HG03095 (cell line): ENCODE measurements around the gene RRP12.
"Not testable (repeated sequence)": the region's sequence is repeated elsewhere in the genome, so short reads cannot be mapped to it uniquely, and the experiment has no call there.

Source experiments
- ATAC-seq: cut with Tn5 transposase; IDR thresholded peaks from one replicate; pipeline ENCODE4 v1.9.1; 2021; ENCODE audit warnings: moderate library complexity; ENCODE audit not compliant: unreplicated experiment

The RRP12 gene

DNA sequence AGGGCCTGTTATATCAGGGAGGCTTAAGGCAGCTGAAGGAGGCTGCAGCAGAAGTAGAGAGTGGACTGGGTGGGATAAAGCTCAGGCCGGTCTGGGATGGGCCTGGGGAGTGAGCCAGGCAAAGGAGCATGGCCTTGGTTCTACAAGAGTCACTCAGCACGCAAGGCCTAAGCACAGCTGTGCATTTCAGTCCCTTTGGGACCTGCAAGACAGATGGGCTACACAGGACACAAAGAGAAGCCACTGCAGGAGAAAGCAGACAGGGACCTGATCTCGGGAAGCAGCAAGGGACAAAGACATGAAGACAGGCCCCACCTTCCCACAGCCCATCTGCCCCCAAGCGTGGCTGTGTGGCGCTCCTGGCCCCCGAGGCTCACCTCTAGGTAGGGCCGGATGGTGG, 29.4 kb downstream of the RRP12 start:
- ATAC-seq = no peak

DNA sequence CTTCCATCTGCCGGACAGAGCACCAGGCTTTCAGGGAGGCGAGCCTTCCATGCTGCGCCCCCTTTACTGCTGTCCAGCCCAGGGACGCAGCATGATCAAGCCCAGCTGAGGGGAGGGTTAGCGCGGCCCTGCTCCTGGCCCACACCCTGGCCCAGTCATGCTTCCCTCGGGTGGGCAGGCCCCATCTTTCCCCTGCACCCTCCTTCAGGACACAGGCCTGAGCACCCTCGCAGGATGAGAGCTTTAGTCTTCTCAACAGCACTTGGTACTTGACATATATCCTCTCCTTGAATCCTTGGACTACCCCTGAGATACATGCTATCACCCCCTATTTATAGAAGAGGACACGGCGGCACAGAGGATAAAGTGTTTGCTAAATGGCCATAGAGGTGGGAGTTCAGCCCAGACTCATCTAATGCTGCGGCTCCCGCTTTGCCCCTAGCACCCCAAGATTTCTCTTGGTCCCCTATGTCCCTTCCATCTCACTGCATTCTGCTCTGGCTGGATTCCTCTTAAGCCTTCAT, 34.0 kb downstream of the RRP12 start:
- ATAC-seq = no peak

DNA sequence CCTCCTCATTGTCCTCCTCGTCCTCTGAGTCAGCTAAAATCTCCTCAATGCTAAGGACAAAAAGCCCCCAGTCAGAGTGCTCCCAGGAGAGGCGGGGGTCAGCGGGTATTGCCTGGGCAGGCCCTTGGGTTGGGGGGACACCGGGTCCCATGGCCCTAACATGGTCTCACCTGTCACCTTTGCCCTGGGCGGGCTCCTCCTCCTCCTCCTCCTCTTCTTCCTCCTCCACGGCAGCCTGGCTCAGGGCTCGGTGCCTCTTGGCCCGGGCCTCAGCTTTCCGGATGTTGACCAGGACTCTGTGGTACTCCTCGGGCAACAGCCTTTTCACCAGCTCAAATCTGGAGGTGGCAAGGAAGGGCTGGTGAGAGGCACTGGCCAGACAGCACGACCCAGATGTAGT, 34.6 kb downstream of the RRP12 start:
- no peak for ATAC-seq

DNA sequence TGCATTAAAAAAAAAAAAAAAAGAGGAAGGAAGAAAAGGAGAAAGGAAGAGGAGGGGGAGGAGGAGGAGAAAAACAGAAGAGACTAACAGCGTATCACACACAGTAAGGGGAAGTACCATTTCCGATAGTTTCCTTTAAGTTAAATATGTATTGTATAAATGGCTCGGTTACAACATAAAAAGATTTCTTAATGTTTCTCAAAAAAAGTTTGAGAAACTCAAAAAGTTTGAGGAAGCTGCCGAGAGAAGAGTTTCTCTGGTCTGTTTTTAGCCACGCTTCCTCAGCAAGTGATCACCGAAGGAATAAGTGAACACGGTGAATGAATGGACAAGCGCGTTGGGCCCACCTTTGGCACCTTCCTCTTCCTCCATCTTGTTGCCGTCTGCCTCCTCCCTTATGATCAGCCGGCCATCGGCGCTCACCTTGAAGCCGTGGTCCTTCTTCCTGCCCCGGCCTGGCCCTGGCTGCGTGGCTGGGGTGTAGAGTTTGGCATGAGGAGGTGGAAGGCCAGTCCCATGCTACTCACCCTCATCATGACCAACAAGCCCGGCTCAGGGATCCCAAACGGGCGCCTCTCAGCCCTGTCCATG, 35.3 kb downstream of the RRP12 start:
- ATAC-seq = no peak

- no peak for ATAC-seq
Measured at GRCh38 chr10:97363071-97363470, 38.1 kb downstream of the RRP12 start.

GRCh38 chr10:97362310-97363033, 38.7 kb downstream of the RRP12 start:
- ATAC-seq = no peak

GRCh38 chr10:97361537-97361901, 39.6 kb downstream of the RRP12 start:
- ATAC-seq = no peak

DNA sequence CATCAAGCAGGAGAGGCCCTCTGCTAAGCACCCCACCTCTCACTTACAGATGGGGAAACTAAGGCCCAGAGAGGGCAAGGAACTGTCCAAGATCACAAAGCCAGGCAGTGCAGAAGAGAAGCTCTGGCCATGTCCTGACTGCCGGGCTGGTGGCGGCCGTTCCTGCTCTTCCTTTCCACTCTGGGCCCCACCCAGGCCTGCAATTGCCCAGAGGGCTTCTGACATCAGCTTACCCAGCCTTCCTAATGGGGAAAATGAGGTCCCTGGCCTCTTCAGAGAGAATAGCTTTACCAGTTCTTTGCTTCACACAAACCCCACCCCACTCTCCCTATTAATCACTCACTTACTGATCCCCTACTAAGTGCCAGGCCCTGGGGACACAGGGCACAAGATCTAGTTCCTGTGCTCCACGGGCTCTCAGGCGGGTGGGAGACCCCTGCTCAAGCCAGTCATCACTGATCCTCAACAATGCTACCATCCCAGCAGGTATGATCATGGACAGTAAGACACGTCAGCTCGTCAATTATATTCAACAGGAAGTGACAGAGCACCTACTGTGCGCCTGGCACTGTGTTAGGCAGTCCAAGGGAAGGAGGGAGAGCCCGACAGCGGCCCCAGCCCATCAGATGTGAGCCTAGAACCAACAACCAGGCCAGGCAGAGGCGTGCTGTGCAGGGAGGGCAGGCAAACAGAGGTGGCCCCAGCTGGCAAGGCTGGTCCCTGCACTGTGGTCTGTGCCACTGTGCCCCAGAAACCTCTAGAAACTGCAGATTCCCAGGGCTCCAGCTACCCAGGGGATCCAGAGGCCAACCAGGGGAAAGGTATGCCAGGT, 40.2 kb downstream of the RRP12 start:
- no peak for ATAC-seq

DNA sequence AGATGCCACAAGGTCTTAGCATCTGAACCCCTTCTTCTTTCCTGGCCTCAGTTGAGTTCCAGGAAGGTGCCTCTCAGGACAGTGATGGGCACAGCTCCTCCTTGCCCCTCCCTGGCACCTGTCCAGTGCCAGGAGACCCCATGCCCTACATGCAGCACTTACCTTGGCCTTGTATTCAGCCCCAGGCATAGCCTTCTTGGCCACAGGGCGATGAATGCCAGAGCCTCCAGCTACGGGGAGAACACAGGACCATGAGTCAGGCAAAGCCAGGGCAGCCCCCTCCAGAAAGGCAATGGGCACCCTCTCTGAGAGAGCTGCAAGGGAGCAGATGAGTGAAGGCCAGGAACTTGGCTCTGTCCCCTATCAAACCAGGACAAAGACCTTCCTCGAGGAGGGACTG, 42.4 kb downstream of the RRP12 start:
- no peak for ATAC-seq

DNA sequence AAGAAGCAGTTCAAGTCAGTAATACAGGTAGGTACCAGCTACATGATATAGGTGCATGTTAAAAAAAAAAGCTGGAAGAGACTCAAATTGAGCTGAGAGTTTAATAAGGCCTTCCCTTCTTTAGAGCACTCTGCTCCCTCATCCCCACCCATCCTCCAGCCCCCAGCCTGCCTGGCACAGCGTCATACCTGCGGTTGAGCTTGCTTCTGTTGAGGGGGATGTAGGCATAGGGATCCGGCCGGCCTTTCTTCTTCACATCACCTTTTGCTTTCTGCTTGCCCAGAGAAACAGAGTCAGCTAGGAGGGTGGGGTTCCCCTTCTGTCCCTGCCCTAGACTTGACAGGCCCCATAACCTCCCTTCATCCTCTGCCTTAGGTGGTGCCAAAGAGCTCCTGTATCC, 42.8 kb downstream of the RRP12 start:
- no peak for ATAC-seq

GRCh38 chr10:97356918-97357317, 44.2 kb downstream of the RRP12 start:
- ATAC-seq = no peak

DNA sequence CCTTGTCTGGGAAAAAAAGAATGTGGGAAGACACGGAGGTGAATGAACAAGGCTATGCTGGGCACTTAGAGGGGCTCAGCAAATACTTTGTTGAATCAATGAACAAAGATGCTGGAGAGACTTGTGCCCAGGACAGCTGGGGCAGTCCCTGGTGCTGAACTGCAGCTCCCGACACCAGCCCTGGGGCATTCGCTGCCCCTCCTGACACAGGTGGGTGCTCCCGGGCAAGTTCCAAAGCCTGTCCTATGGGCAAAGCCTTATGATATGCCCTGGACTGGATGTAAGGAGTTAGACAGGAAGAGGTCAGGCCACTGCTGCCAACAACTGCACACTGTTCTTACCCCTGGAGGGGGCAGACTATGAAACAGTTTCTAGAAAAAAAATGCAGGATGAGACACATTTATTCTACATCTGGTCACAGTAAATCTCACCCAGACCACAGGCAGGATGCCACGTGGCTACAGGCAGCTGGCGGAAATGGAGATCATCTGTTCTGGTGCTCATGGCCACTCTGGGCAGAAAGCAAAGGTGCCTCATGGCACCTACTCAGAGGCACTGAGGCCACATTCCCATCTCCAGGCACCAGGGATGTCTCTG, 44.7 kb downstream of the RRP12 start:
- ATAC-seq = no peak

DNA sequence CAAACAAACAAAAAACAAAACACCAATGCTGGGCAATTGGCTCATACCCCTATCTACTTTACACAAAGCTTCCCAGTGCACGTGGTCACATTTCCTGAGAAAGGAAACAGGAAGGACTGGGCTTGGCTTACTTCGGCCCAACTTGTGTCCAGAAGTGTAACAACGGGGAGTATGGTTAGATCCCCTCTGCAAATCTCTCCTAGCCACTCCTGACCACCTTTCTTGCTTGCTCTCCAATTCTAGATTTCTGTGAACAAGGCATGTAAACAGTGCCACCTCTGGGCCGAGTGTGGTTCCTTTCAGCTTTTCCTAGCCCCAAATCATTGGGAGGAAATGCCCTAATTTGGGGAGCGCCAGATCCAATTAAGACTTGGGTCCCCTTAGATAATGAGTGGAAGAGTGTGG, 45.6 kb downstream of the RRP12 start:
- ATAC-seq = no peak

DNA sequence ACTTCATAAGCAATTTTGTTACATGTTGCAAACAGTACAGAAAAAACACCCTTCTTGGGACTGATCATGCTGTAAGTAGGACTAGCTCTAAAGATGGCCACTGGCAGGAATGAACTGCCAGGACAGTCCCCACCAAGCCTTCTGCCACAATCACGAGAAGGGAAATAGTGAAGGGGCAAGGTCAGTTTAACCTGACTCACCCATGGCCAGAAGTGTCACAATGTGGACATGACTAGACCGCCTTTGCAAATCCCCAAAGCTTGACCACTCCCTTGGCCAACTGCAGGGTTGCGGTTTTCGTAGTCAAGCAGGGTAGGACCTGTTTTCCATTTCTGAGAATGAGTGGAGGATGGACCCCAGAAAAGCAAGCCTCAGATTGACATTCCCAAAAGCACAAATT, 47.2 kb downstream of the RRP12 start:
- no peak for ATAC-seq

GRCh38 chr10:97349752-97350513, 51.2 kb downstream of the RRP12 start:
- no peak for ATAC-seq

DNA sequence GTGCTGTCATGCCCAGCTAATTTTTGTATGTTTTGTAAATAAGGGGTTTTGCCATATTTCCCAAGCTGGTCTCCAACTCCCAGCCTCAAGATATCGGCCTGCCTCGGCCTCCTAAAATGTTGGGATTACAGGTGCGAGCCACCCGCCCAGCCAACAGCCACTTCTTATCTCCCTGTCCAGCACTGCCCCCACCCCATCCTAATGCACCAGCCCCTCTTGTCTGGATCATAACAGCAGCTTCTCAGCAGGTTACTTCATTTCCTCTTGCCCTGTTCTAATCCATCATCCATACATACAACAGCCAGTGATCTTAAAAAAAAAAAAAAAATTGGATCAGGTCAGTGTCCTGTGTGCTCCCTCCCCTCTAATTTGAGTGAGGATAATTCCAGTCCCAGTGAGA, 53.8 kb downstream of the RRP12 start:
- no peak for ATAC-seq

GRCh38 chr10:97343664-97344063, 57.5 kb downstream of the RRP12 start:
- not testable (repeated sequence) for ATAC-seq

GRCh38 chr10:97341416-97341815, 59.7 kb downstream of the RRP12 start:
- no peak for ATAC-seq

GRCh38 chr10:97338041-97338440, 63.1 kb downstream of the RRP12 start:
- no peak for ATAC-seq

DNA sequence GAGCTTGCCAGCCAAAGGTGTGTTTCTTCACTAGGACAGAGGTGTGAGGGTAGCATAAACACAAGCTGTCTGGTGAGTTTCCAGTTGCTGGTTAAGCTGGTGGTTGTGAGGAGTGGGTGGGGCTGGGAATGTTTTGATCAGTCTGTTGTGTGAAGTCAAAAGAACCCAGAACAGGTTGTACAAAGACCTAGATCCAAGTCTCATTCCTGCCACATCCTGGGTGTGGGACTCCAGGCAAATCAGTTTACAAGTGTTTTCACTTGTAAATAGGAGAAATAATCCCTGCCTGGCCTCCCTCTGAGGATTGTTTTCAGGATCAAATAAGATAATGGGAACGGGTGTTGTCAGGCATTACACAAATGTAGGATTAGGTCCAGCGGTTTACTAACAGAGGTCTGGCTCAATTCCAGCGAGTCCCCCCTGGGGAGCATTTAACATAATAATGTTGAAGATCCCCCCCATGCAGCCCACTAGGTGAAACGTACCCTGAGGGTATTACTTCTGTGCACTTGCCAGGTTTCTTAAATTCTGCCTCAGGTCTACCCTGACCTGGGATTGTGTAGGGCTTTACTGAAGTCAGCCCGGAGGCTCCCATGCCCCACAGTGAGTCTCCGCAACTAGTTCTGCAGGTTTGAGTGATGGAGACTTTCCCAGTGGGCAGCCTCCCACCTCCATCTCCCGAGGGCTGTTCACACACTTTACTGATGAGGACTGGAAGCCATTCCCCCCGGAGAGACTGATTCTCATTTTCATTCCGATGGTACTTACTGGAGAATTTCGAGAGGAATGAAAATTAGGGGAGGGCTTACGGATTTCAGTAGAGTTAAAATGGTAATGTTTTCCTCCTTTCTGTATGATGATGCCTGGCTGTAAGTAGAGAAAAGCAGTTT, 64.0 kb downstream of the RRP12 start:
- no peak for ATAC-seq
